DOHH2 (cell line): ENCODE data around the gene SOX11.

Experiments used
- EZH2phosphoT487 ChIP-seq: fragments of 200-600 bp; sonication (generic); IDR thresholded peaks from 2 replicates; pipeline ENCODE4 v1.6.1; 2017; ENCODE audit warnings: borderline replicate concordance, mild to moderate bottlenecking, antibody characterized with exemption, low read length, moderate library complexity, mixed read lengths
- TF ChIP-seq, protein P1 (sequence below): fragments of 200-600 bp; sonication (generic); IDR thresholded peaks from one replicate; pipeline ENCODE4 v1.5.1; 2014; ENCODE audit warnings: antibody characterized with exemption, mild to moderate bottlenecking, low read depth, low read length; ENCODE audit not compliant: poor library complexity, severe bottlenecking

DNA sequence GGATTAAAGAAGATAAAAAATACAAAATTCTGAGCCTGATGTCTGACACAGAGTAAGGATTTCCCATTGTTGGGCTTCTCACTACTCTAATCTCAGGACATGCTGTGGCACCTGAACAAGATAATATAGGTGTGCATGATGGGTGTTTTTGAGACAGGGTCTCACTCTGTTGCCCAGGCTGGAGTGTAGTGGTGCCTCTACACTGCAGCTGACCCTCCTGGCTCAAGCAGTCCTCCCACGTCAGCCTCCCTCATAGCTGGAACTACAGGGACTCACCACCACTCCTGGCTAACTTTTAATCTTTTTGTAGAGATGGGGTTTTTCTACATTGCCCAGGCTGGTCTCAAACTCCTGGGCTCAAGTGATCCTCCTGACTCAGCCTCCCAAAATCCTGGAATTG is 32.9 kb downstream of the SOX11 start:
- TF ChIP-seq EZH2phosphoT487, result no peak
- TF ChIP-seq, protein P1, sequence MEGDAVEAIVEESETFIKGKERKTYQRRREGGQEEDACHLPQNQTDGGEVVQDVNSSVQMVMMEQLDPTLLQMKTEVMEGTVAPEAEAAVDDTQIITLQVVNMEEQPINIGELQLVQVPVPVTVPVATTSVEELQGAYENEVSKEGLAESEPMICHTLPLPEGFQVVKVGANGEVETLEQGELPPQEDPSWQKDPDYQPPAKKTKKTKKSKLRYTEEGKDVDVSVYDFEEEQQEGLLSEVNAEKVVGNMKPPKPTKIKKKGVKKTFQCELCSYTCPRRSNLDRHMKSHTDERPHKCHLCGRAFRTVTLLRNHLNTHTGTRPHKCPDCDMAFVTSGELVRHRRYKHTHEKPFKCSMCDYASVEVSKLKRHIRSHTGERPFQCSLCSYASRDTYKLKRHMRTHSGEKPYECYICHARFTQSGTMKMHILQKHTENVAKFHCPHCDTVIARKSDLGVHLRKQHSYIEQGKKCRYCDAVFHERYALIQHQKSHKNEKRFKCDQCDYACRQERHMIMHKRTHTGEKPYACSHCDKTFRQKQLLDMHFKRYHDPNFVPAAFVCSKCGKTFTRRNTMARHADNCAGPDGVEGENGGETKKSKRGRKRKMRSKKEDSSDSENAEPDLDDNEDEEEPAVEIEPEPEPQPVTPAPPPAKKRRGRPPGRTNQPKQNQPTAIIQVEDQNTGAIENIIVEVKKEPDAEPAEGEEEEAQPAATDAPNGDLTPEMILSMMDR, result no peak
